Chondrocyte (in vitro differentiated cells): ENCODE data around the gene DPP10. TPM values are rescaled to one million over a fixed set of nuclear protein-coding genes. Genes with fewer than 3 reads are reported as not detected.

Experiments
- DNase-seq: peaks from one replicate; pipeline ENCODE4 v3.0.0; 2021; ENCODE audit warnings: mixed read lengths, low spot score
- H3K27ac Mint-ChIP-seq: one replicate; pipeline ENCODE4 v1.8.0; 2021; ENCODE audit warnings: mild to moderate bottlenecking, moderate library complexity, mixed read lengths; ENCODE audit not compliant: unreplicated experiment
- H3K27me3 Mint-ChIP-seq: 2 replicates; pipeline ENCODE4 v1.8.0; 2021; ENCODE audit warnings: low read depth, mixed read lengths
- H3K36me3 Mint-ChIP-seq: 2 replicates; pipeline ENCODE4 v1.8.0; 2021; ENCODE audit warnings: low read depth, mixed read lengths
- H3K4me1 Mint-ChIP-seq: 2 replicates; pipeline ENCODE4 v1.8.0; 2021; ENCODE audit warnings: low read depth, mild to moderate bottlenecking, mixed read lengths
- H3K4me3 Mint-ChIP-seq: one replicate; pipeline ENCODE4 v1.8.0; 2021; ENCODE audit warnings: mild to moderate bottlenecking, moderate library complexity, mixed read lengths; ENCODE audit not compliant: unreplicated experiment
- H3K9me3 Mint-ChIP-seq: 2 replicates; pipeline ENCODE4 v1.8.0; 2021; ENCODE audit warnings: low read depth, mixed read lengths
- total RNA-seq: library from RNA; stranded (reverse); gene quantifications from 3 replicates; pipeline ENCODE4 v1.2.1, GENCODE V29; 2021
- TF ChIP-seq, protein P1 (sequence below): fragments of 200-600 bp; sonication (generic); IDR thresholded peaks from 2 replicates; pipeline ENCODE4 v1.5.0; 2021; ENCODE audit warnings: antibody characterized with exemption, mild to moderate bottlenecking, moderate library complexity

Gene DPP10
- total RNA-seq, 1 donor from 2014 or later, result not detected

DNA sequence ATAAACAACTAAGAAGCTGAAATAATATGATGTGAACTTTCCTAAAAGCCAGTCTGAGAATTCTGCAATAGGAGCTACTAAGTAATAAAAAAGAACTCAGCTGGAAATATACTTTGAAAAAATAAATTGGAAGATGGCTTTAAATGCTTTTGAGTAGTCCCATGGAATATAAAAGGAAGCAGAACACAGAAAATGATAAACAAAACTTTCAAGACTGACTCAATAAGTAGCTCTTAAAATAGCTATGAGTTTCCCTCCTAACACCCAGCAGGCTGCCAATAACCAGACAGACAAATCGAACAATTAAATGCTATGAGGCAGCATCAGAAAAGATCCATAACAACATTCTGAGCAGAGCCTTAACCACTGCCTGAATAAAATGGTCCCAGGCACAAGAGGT lies 319.9 kb downstream of the DPP10 start:
- Mint-ChIP-seq H3K27me3 (peaks cover 3% of the 10 kb centered on the region), H3K4me3 (no peak overlapping the region), H3K27ac (no peak overlapping the region), H3K4me1 (no peaks in the 10 kb centered on the region), H3K36me3 (no peaks in the 10 kb centered on the region), H3K9me3 (peaks cover 2% of the 10 kb centered on the region)
- TF ChIP-seq, protein P1, sequence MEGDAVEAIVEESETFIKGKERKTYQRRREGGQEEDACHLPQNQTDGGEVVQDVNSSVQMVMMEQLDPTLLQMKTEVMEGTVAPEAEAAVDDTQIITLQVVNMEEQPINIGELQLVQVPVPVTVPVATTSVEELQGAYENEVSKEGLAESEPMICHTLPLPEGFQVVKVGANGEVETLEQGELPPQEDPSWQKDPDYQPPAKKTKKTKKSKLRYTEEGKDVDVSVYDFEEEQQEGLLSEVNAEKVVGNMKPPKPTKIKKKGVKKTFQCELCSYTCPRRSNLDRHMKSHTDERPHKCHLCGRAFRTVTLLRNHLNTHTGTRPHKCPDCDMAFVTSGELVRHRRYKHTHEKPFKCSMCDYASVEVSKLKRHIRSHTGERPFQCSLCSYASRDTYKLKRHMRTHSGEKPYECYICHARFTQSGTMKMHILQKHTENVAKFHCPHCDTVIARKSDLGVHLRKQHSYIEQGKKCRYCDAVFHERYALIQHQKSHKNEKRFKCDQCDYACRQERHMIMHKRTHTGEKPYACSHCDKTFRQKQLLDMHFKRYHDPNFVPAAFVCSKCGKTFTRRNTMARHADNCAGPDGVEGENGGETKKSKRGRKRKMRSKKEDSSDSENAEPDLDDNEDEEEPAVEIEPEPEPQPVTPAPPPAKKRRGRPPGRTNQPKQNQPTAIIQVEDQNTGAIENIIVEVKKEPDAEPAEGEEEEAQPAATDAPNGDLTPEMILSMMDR, result no peak
- no peak for DNase-seq

DNA sequence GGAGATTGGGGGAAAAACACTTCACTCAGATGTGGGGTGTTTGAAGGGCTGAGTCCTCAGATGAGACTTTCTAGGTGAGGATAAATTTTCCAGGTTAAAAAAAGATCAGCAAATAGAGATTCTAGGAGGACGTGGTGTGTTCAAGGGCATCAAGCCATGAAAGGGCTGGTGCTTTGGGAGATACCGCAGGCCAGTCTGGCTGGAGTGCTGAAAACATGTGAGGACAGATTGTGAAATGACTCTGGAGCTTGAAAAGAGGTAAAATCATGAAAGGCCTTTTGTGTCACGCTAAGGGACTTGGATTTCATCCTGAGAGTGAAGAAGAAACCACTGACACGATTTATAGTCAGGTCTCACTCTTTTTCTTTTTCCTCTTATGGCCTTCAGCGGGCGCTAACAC lies 320.5 kb downstream of the DPP10 start:
- DNase-seq, result no peak
- no peaks in the 10 kb centered on the region for H3K4me1 Mint-ChIP-seq
- H3K4me3 Mint-ChIP-seq, result no peak overlapping the region
- no peaks in the 10 kb centered on the region for H3K36me3 Mint-ChIP-seq
- no peaks in the 10 kb centered on the region for H3K27me3 Mint-ChIP-seq
- TF ChIP-seq, protein P1, result no peak
- peaks cover 2% of the 10 kb centered on the region for H3K9me3 Mint-ChIP-seq
- no peak overlapping the region for H3K27ac Mint-ChIP-seq

DNA sequence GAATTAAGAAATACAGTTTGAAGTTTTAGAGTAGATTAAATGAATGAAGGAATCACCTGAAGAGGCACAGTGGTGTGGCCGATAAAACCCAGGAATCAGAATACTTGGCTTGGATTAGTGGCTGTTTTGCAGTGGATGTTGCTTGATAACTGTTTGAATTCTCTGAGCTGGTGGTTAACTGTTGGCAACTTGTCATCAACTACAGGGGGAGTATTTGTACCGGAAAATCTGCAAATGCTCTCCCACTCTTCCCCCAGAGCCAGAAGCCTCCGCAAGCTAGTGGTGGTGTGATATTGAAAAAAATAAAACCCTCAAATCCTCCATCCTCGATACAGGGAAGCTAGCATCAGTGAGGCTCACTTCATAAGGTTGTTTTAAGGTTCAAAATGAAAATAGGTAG lies 326.7 kb downstream of the DPP10 start:
- Mint-ChIP-seq H3K36me3 (no peaks in the 10 kb centered on the region), H3K9me3 (peaks cover 2% of the 10 kb centered on the region), H3K4me1 (no peaks in the 10 kb centered on the region), H3K27me3 (no peaks in the 10 kb centered on the region), H3K27ac (no peak overlapping the region), H3K4me3 (no peak overlapping the region)
- no peak for DNase-seq
- TF ChIP-seq, protein P1, result no peak

DNA sequence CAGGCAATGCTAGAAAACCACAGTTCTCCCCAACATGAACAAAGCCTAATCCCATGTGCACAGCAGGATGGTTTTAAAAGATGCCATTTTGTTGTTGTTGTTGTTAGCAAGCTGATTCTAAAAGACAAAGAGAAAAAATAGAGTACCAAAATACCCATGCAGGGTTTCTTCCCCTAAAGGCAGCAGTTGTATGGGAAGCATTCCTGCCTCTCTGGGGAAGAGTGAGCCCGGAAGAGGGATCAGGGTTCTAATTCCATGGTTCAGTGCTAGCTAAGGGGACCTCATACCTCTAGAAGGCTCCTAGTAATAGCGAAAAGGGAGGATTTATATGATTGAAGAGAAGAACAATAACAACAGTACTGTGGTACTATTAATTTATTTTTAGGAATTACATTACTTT lies 327.6 kb downstream of the DPP10 start:
- Mint-ChIP-seq H3K4me1 (no peaks in the 10 kb centered on the region), H3K9me3 (peaks cover 2% of the 10 kb centered on the region), H3K27ac (no peak overlapping the region), H3K36me3 (no peaks in the 10 kb centered on the region), H3K4me3 (no peak overlapping the region), H3K27me3 (no peaks in the 10 kb centered on the region)
- TF ChIP-seq, protein P1, result no peak
- DNase-seq, result no peak

DNA sequence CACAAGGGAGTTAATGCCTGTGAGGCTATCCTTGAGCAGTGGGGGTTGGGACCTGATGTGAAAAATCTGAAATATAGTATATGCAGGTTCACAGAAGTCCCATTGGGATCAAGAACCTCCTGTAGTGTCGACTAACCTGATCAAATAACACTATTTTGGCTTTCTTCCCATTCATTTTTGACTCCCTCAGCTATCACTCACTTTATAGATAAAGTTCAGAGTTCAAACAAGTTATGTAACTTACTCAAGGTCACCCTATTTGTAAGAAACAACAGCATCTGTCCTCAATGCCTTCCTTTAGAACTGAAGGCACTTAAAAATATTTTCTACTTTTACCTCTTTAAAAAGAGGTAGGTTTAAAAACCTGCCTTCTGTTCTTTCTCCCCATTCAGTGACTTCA lies 341.6 kb downstream of the DPP10 start:
- H3K4me1 Mint-ChIP-seq, result no peaks in the 10 kb centered on the region
- H3K27ac Mint-ChIP-seq, result no peak overlapping the region
- no peak overlapping the region for H3K4me3 Mint-ChIP-seq
- no peaks in the 10 kb centered on the region for H3K36me3 Mint-ChIP-seq
- no peak for DNase-seq
- H3K9me3 Mint-ChIP-seq, result no peaks in the 10 kb centered on the region
- H3K27me3 Mint-ChIP-seq, result peaks cover 7% of the 10 kb centered on the region
- TF ChIP-seq, protein P1, result no peak
